K562 (cell line): ENCODE measurements around the gene NR5A2. TPM values are rescaled to one million over a fixed set of nuclear protein-coding genes. Genes with fewer than 3 reads are reported as not detected.

ENCODE experiments used
- ATAC-seq: fragments of 200-7000 bp; cut with Tn5 transposase; 3 replicates; pipeline ENCODE4 v1.9.1; 2020; ENCODE audit warnings: moderate library complexity
- BruUV-seq: library from RNA; stranded (reverse); fragments of 400-500 nt; replicated peaks from 2 replicates; lab custom pipeline; 2021; lab: Mats Ljungman, UMichigan
- CTCF ChIA-PET: fragments of 300-600 bp; formaldehyde crosslinking; extraction: SDS; loops from one replicate; lab custom pipeline; 2021; ENCODE audit warnings: low intra/inter-chr PET ratio; lab: Yijun Ruan, JAX
- POLR2A ChIA-PET: fragments of 300-600, 350-650 bp; sonication (Branson Sonifier 250); formaldehyde crosslinking; extraction: SDS; loops from one replicate; lab custom pipeline; 2021; ENCODE audit warnings: antibody characterized with exemption, inconsistent platforms; lab: Yijun Ruan, JAX
- DNase-seq, 4 experiments: peaks; one replicate each; pipeline versions ENCODE4 v3.0.0 to v3.0.0-alpha.2; 2011 to 2018; ENCODE audit warnings: low spot score in 3 of 4, mixed read lengths in 3 of 4; ENCODE audit errors: extremely low read depth in 1 of 4
- FAIRE-seq: peaks from 2 replicates; lab custom pipeline; 2011; peaks lifted over from hg19 to GRCh38; lab: Jason Lieb, UNC
- H2AFZ ChIP-seq: 2 replicates; pipeline ENCODE4 v1.6.0; 2011; ENCODE audit warnings: low read depth, low read length, control low read depth, inconsistent platforms
- H3K27ac ChIP-seq: fragments of 200-600 bp; 3 replicates; pipeline ENCODE4 v1.8.0; 2011; ENCODE audit warnings: low read depth, mild to moderate bottlenecking, control low read depth, inconsistent platforms, low read length, moderate library complexity, mixed read lengths; ENCODE audit errors: extremely low read depth
- H3K27me3 ChIP-seq, 2 experiments: fragments of 300-600 bp in 1 of 2; 2 replicates in 1 of 2; 3 replicates in 1 of 2; pipeline versions ENCODE4 v1.6.0 to v1.8.0; 2011; ENCODE audit warnings: inconsistent platforms in 2 of 2, low read length in 2 of 2, mild to moderate bottlenecking in 1 of 2, mixed read lengths in 1 of 2, moderate library complexity in 1 of 2; ENCODE audit not compliant: control insufficient read depth in 2 of 2, insufficient read depth in 2 of 2
- H3K36me3 ChIP-seq: fragments of 300-600 bp; 3 replicates; pipeline ENCODE4 v1.8.0; 2011; ENCODE audit warnings: mild to moderate bottlenecking, low read length, inconsistent platforms; ENCODE audit not compliant: control insufficient read depth, insufficient read depth
- H3K4me1 ChIP-seq, 2 experiments: fragments of 200-600 bp in 1 of 2; replicated peaks in 1 of 2; 2 replicates in 1 of 2; 3 replicates in 1 of 2; pipeline versions ENCODE4 v1.5.1 to v1.8.0; 2011; ENCODE audit warnings: inconsistent platforms in 2 of 2, low read length in 2 of 2, mild to moderate bottlenecking in 1 of 2, mixed read lengths in 1 of 2, moderate library complexity in 1 of 2; ENCODE audit not compliant: control insufficient read depth in 2 of 2, insufficient read depth in 2 of 2
- H3K4me2 ChIP-seq: 2 replicates; pipeline ENCODE4 v1.6.1; 2011; ENCODE audit warnings: low read length, control low read depth, inconsistent platforms, mixed read lengths; ENCODE audit not compliant: insufficient read depth
- H3K4me3 ChIP-seq: fragments of 200-600 bp; sonication (generic), shearing (Covaris generic); 2 replicates; pipeline ENCODE4 v1.5.1; 2016; ENCODE audit warnings: control low read depth, inconsistent platforms
- H3K79me2 ChIP-seq: fragments of 200-600 bp; 3 replicates; pipeline ENCODE4 v1.8.0; 2011; ENCODE audit warnings: low read length, inconsistent platforms; ENCODE audit not compliant: control insufficient read depth, insufficient read depth
- H3K9ac ChIP-seq, 2 experiments: 2 replicates each; pipeline versions ENCODE4 v1.6.0 to v1.6.1; 2011; ENCODE audit warnings: low read depth in 2 of 2, low read length in 2 of 2, control low read depth in 1 of 2, inconsistent platforms in 1 of 2, mild to moderate bottlenecking in 1 of 2, mixed read lengths in 1 of 2; ENCODE audit not compliant: insufficient read depth in 1 of 2
- H3K9me1 ChIP-seq: one replicate; pipeline ENCODE4 v1.6.0; 2011; ENCODE audit warnings: inconsistent platforms, mild to moderate bottlenecking, low read length, moderate library complexity; ENCODE audit not compliant: control insufficient read depth, insufficient read depth
- H3K9me3 ChIP-seq: replicated peaks from 2 replicates; pipeline ENCODE4 v1.5.1; 2011; ENCODE audit warnings: low read depth, low read length, inconsistent platforms; ENCODE audit not compliant: control insufficient read depth, insufficient read depth
- H4K20me1 ChIP-seq: replicated peaks from 2 replicates; pipeline ENCODE4 v1.6.1; 2011; ENCODE audit warnings: low read length, inconsistent platforms, mixed read lengths; ENCODE audit not compliant: control insufficient read depth, insufficient read depth
- MAZ ChIP-seq, 2 experiments: fragments of 450-650 bp in 1 of 2; sonication (generic) in 1 of 2; formaldehyde crosslinking; IDR thresholded peaks in 1 of 2; conservative IDR thresholded peaks in 1 of 2; 2 replicates each; pipeline versions ENCODE4 v1.4.0 to v1.5.0; 2020; ENCODE audit warnings: mild to moderate bottlenecking in 1 of 2, missing genetic modification reagents in 1 of 2
- SPI1 ChIP-seq: IDR thresholded peaks from 2 replicates; pipeline ENCODE4 v1.6.1; 2011; ENCODE audit warnings: low read depth, low read length, control low read depth, borderline replicate concordance
- ZNF318 ChIP-seq, 2 experiments: fragments of 450-650 bp; IDR thresholded peaks; 2 replicates each; pipeline ENCODE4 v1.6.1; 2016; ENCODE audit warnings: mild to moderate bottlenecking in 2 of 2, borderline replicate concordance in 1 of 2, low read depth in 1 of 2, moderate library complexity in 1 of 2
- WGBS: fragments of 100-300 bp; shearing (Covaris generic); methylation state at CpG from one replicate; pipeline ENCODE4 v1.1.6; 2016; ENCODE audit warnings: low coverage, mixed read lengths; ENCODE audit not compliant: insufficient coverage; ENCODE audit errors: missing lambda C conversion rate; 5-methylcytosine and 5-hydroxymethylcytosine counted together
- in situ Hi-C: fragments of 300-500 bp; cut with MboI; formaldehyde crosslinking; loops from 4 replicates; pipeline ENCODE4 v1.15.0; 2018; ENCODE audit warnings: inconsistent platforms, mixed read lengths
- intact Hi-C: fragments of 100-400 bp; cut with micrococcal nuclease; formaldehyde crosslinking; loops from 2 replicates; pipeline ENCODE4 v1.14.2; 2022
- polyA plus RNA-seq, 8 experiments: library from polyadenylated mRNA; depleted of rRNA in 4 of 8; stranded (reverse) in 5 of 8; unstranded in 3 of 8; fragments of >200 nt; fragmentation: Nextera tagmentation in 2 of 8; fragmentation: Illumina TruSeq in 1 of 8; extraction: Ambion mirVana in 2 of 8; extraction: Trizol in 1 of 8; gene quantifications; 2 replicates each; pipeline versions ENCODE4 v1.2.1 to v1.2.3, GENCODE V29; 2011 to 2014; ENCODE audit warnings: inconsistent platforms in 1 of 8, missing spikeins in 1 of 8
- total RNA-seq, 7 experiments: library from RNA; depleted of rRNA in 6 of 7; stranded (reverse); fragments of >200 nt in 6 of 7; fragmentation: Illumina TruSeq in 2 of 7; extraction: Trizol in 2 of 7; gene quantifications; 2 replicates each; pipeline versions ENCODE4 v1.2.1 to v1.2.3, GENCODE V29; 2011 to 2021; ENCODE audit warnings: low replicate concordance in 1 of 7

Gene NR5A2
- total and polyA plus RNA-seq, 9 of the 15 experiments (the other 6 are each of a cell fraction or from before 2014, with no cell fraction given): 0.13 to 0.40 (median 0.29) TPM

- no peaks in the 10 kb centered on the region for H3K36me3 ChIP-seq
- no peaks in the 10 kb centered on the region for H3K9me1 ChIP-seq
- H3K27me3 ChIP-seq: no peaks in the 10 kb centered on the region
- WGBS: 62% methylated on average over 3 of the region's 3 CpGs
- intact Hi-C loops: no loop called here
- H4K20me1 ChIP-seq: no peaks in the 10 kb centered on the region
- DNase-seq: no peak
- no peaks in the 10 kb centered on the region for H3K79me2 ChIP-seq
- H3K27ac ChIP-seq: no peak overlapping the region
- H3K9me3 ChIP-seq: no peaks in the 10 kb centered on the region
- TF ChIP-seq MAZ (CRISPR knock-in tag; conservative IDR thresholded peaks at IDR 0.05 in 1 of 2, IDR thresholded peaks at IDR 0.05 in 1 of 2) (no peak), SPI1 (no peak), ZNF318 (IDR thresholded peaks at IDR 0.05; ENCODE audit: borderline replicate concordance in 1 of 2, low read depth in 1 of 2) (no peak)
- TF ChIP-seq, all 486 proteins: peak for 0
- ATAC-seq (no peak), FAIRE-seq (no peak)
- Histone ChIP-seq H3K4me2 (no peak overlapping the region), H3K9ac (no peak overlapping the region), H2AFZ (no peak overlapping the region), H3K4me3 (no peak overlapping the region), H3K4me1 (no peaks in the 10 kb centered on the region; a peak in 2 of 5 replicates)
- ChIA-PET POLR2A (no interaction called here), CTCF (interaction anchor here (0.6 kb wide), 1 partner anchor 141 kb away, joined by 3 read pairs; no protein-coding TSS in a partner anchor)
- in situ Hi-C loops: no loop called here
- no TSS peak for BruUV-seq
Measured at GRCh38 chr1:200163911-200164310, 136.4 kb downstream of the NR5A2 start.
